ENCODE results near the gene SLC8A1. TPM values are rescaled to one million over a fixed set of nuclear protein-coding genes. Genes with fewer than 3 reads are reported as not detected.

The SLC8A1 gene
- total and polyA plus RNA-seq, 8 donors = 5.4 to 39.7 (median 6.6) TPM

DNA sequence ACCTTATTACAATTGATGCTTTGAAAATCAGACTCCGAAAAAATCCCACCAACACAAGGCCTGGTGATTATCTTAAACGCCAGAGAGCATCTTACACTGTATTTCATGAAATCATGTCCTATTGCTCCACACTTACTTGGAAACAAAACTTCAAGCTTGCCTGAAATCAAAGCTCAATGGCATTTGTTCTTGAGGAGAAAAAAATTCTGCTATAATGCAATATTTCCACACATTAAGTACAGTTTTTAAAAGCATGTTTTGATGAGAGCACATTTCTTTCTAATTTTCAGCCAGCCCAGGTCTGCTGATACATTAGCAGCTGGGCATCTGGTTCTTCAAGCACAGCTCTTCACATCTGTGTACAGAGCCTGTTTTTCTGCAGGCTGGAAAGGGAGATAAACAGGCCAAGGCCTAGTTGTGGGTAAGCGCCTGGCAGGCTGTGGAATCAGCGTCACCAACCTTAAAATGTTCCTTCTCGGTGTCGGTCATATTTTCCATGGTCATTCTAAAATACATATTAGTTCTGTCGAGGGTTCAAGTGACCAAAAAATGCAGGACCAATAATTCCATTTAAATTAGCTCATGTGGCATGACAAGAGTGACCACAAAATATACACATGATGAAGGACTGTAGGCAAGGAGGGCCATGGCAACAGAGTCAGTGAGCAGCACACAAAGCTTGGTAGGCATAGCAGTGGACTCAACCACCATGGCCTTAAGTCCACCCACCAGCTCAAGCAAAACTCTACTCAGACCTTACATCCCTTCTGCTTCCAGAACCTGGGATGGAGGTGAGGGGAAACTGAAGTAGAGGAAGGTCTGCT is 20.9 kb downstream of the SLC8A1 start:
- Histone ChIP-seq H3K27me3 (no peaks in the 10 kb centered on the region), H3K9me3 (no peaks in the 10 kb centered on the region), H3K4me3 (no peak overlapping the region), H3K36me3 (no peaks in the 10 kb centered on the region), H3K4me1 (peaks cover 10 to 24% of the 10 kb centered on the region in 2 donors), H3K27ac (no peak overlapping the region)
- ATAC-seq (no peak), DNase-seq (no peak)
- TF ChIP-seq, protein P1, sequence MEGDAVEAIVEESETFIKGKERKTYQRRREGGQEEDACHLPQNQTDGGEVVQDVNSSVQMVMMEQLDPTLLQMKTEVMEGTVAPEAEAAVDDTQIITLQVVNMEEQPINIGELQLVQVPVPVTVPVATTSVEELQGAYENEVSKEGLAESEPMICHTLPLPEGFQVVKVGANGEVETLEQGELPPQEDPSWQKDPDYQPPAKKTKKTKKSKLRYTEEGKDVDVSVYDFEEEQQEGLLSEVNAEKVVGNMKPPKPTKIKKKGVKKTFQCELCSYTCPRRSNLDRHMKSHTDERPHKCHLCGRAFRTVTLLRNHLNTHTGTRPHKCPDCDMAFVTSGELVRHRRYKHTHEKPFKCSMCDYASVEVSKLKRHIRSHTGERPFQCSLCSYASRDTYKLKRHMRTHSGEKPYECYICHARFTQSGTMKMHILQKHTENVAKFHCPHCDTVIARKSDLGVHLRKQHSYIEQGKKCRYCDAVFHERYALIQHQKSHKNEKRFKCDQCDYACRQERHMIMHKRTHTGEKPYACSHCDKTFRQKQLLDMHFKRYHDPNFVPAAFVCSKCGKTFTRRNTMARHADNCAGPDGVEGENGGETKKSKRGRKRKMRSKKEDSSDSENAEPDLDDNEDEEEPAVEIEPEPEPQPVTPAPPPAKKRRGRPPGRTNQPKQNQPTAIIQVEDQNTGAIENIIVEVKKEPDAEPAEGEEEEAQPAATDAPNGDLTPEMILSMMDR (IDR thresholded peaks at IDR 0.05) = no peak
- intact Hi-C loops (cut with DNase I) = no loop called here

DNA sequence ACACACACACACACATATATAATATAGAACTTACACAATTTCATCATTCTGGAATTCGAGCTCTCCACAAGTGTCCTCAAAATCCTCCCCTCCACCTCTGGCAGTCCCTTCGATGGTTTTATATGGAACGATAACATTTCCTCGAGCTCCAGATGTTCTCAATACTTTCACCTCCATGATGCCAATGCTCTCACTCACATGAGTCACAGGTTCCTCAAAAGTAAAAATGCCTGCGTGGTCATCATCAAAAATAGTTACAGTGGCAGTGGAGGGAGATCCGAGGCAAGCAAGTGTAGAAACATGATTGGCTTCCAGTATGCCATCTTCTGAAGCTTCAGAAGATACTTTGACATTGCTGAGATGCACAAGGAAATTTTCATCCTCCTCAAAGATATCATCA is 23.5 kb downstream of the SLC8A1 start:
- Histone ChIP-seq H3K27me3 (no peaks in the 10 kb centered on the region), H3K4me3 (no peak overlapping the region), H3K9me3 (no peaks in the 10 kb centered on the region), H3K4me1 (peaks cover 0 to 12% of the 10 kb centered on the region in 2 donors), H3K27ac (no peak overlapping the region), H3K36me3 (no peaks in the 10 kb centered on the region)
- DNase-seq (no peak), ATAC-seq (no peak)
- TF ChIP-seq, protein P1 (IDR thresholded peaks at IDR 0.05) = no peak
- intact Hi-C loops (cut with DNase I) = no loop called here

DNA sequence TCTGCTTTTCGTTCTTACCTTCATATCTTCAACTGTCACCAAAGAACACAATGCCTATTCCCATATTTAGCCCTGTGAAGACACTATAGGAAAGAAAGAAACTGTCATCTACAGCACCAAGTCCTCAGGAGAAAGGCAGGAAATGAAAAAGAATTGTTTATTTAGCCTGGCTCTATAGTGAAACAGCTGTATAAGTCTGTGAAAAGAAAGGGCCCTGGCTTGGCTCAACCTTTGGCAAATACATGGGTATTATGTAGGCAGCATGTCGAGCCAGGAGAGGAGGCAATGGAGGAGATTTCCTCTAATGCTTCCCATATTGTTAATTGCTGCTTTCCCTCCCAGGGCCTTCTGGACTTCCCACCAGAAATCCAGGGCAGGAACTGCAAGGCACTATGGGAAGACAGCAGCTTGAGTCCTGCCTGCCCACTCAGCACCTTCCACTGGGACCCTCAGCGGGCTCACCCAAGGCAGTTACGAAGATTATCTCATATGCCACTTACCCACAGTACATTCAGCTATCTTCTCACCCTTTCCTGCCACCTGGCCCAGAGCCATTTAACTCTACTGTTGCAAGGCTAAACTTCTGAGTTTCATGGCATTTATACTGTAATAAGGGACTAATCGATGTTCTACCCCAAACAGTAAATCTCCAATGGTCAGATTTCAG is 30.1 kb downstream of the SLC8A1 start:
- intact Hi-C loops (cut with DNase I) = no loop called here
- Histone ChIP-seq H3K27ac (no peak overlapping the region), H3K9me3 (no peaks in the 10 kb centered on the region), H3K4me3 (no peak overlapping the region), H3K27me3 (no peaks in the 10 kb centered on the region), H3K4me1 (no peaks in the 10 kb centered on the region), H3K36me3 (no peaks in the 10 kb centered on the region)
- TF ChIP-seq, protein P1 (IDR thresholded peaks at IDR 0.05) = no peak
- ATAC-seq (no peak), DNase-seq (peak in 1 of 4 donors; percentile 19)

DNA sequence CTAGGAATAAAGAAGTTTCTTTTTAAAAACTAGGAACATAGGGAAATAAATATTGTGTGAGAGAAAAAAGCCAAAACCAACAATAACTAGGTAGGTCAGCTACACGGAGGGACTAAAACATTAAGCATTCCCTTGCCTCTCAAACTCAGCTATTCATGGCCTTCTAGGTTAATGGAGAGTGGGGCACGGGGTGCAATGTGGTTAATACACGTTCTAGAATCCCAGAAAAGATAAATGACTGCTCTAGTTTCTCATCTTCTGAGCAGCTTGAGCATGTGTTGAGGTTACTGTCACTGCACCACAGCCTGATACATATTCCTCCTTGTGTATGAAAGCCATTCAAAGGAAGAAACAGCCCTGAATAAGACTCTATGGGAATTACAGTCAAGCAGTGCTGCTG is 31.4 kb downstream of the SLC8A1 start:
- no peaks in the 10 kb centered on the region for H3K36me3 ChIP-seq
- TF ChIP-seq, protein P1 (IDR thresholded peaks at IDR 0.05) = no peak
- no peak for ATAC-seq
- H3K27ac ChIP-seq = no peak overlapping the region
- H3K4me3 ChIP-seq = no peak overlapping the region
- DNase-seq = no peak
- intact Hi-C loops (cut with DNase I) = no loop called here
- H3K27me3 ChIP-seq = no peaks in the 10 kb centered on the region
- no peaks in the 10 kb centered on the region for H3K4me1 ChIP-seq
- H3K9me3 ChIP-seq = no peaks in the 10 kb centered on the region

DNA sequence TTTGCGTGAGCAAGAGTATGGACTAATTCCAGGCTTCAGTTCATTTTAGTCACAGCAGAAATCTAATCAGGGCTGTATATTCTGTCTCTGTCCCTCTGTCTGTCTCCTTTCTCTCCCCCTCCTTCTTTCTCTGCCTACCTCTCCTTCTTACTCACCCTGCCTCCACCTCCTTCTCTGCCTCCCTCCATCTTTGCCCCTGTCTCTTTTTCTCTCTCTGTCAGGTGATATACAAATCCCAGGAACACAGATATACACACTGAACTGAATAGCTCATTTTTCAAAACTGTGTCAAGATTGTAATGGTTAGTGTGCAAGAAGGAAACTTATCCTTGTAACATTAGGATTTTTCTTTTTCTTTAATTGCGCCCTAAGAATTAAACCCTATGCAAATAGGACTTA is 32.5 kb downstream of the SLC8A1 start:
- Histone ChIP-seq H3K9me3 (no peaks in the 10 kb centered on the region), H3K4me1 (no peaks in the 10 kb centered on the region), H3K27ac (no peak overlapping the region), H3K36me3 (no peaks in the 10 kb centered on the region), H3K4me3 (no peak overlapping the region), H3K27me3 (no peaks in the 10 kb centered on the region)
- ATAC-seq (no peak), DNase-seq (no peak)
- intact Hi-C loops (cut with DNase I) = no loop called here
- TF ChIP-seq, protein P1 (IDR thresholded peaks at IDR 0.05) = no peak

Measured in left lung (tissue), 10 donors.